Nephron (organoid): Measurements from ENCODE around the gene CBX1.
"Not testable (repeated sequence)": the region's sequence is repeated elsewhere in the genome, so short reads cannot be mapped to it uniquely, and the experiment has no call there.

Source experiments
- H3K27ac Mint-ChIP-seq, 3 experiments: 2 replicates each; pipeline ENCODE4 v1.8.0; 2020; ENCODE audit warnings: mixed read lengths in 3 of 3, mild to moderate bottlenecking in 2 of 3, moderate library complexity in 1 of 3
- H3K27me3 Mint-ChIP-seq: 2 replicates; pipeline ENCODE4 v1.8.0; 2021; ENCODE audit warnings: low read depth, mild to moderate bottlenecking, moderate library complexity, mixed read lengths
- H3K36me3 Mint-ChIP-seq: 2 replicates; pipeline ENCODE4 v1.8.0; 2020; ENCODE audit warnings: low read depth, mixed read lengths
- H3K4me1 Mint-ChIP-seq: 2 replicates; pipeline ENCODE4 v1.8.0; 2020; ENCODE audit warnings: mixed read lengths
- H3K4me3 Mint-ChIP-seq, 3 experiments: 2 replicates each; pipeline ENCODE4 v1.8.0; 2020; ENCODE audit warnings: mild to moderate bottlenecking in 3 of 3, mixed read lengths in 3 of 3, moderate library complexity in 2 of 3
- H3K9me3 Mint-ChIP-seq: 2 replicates; pipeline ENCODE4 v1.8.0; 2020; ENCODE audit warnings: mixed read lengths
- TF ChIP-seq, protein P1 (sequence below), 3 experiments: fragments of 200-600 bp; sonication (generic); IDR thresholded peaks; one replicate each; pipeline ENCODE4 v1.5.0; 2021; ENCODE audit warnings: antibody characterized with exemption in 3 of 3; ENCODE audit not compliant: unreplicated experiment in 3 of 3

The CBX1 gene

DNA sequence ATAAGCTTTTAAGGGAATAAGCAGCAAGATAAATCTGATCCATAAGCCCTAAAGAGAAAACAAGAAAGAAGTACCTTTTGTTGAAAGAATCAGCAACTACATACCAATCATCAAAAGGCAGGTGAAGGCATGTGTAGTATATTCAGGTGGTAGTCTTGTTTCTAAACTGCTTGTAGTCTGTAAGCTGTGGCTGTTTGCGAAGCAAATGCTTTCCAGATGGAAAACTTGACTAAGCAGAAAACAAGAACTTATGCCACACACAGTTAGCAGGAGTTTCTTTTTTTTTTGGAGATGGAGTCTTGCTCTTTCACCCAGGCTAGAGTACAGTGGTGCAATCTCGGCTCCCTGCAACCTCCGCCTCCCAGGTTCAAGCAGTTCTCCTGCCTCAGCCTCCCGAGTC lies 5.7 kb downstream of the CBX1 start:
- Mint-ChIP-seq H3K4me3 (no peak overlapping the region), H3K9me3 (no peaks in the 10 kb centered on the region), H3K36me3 (peaks cover 23% of the 10 kb centered on the region), H3K27ac (peak overlapping the region in 1 of 3 experiments; percentile 40), H3K27me3 (no peaks in the 10 kb centered on the region), H3K4me1 (peaks cover 11% of the 10 kb centered on the region)
- TF ChIP-seq, protein P1, sequence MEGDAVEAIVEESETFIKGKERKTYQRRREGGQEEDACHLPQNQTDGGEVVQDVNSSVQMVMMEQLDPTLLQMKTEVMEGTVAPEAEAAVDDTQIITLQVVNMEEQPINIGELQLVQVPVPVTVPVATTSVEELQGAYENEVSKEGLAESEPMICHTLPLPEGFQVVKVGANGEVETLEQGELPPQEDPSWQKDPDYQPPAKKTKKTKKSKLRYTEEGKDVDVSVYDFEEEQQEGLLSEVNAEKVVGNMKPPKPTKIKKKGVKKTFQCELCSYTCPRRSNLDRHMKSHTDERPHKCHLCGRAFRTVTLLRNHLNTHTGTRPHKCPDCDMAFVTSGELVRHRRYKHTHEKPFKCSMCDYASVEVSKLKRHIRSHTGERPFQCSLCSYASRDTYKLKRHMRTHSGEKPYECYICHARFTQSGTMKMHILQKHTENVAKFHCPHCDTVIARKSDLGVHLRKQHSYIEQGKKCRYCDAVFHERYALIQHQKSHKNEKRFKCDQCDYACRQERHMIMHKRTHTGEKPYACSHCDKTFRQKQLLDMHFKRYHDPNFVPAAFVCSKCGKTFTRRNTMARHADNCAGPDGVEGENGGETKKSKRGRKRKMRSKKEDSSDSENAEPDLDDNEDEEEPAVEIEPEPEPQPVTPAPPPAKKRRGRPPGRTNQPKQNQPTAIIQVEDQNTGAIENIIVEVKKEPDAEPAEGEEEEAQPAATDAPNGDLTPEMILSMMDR (IDR thresholded peaks at IDR 0.05; ENCODE audit: unreplicated experiment in 3 of 3) = no peak

DNA sequence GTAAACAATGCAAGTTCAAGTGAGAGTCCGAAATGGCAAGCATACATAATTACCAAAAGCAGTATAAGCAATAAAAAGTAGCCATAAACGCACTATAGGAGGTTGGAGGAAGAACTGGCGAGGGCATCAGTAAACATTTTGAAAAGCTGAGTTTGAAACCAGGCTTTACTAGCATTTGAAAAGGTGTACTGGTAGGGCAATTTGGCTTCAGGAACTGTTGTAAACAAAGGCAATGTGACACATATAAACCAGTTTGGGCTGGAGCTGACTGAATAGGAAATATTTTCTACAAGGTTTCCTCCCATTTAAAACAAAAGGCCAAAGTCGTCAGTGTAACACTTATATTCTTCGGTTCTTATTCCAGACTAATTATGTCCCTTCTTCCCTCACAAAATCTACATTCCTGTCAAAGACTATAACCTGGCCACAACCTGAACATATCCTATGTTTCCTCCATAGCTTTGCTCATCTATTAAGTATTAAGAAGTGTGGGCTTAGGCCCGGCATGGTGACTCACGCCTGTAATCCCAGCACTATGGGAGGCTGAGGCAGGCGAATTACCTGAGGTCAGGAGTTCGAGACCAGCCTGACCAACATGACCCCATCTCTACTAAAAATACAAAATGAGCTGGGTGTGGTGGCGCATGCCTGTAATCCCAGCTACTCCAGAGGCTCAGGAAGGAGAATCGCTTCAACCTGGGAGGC lies 7.8 kb downstream of the CBX1 start:
- peak overlapping the region in 1 of 3 experiments; percentile 71 for H3K27ac Mint-ChIP-seq
- H3K36me3 Mint-ChIP-seq = peaks cover 26% of the 10 kb centered on the region
- H3K4me1 Mint-ChIP-seq = peaks cover 11% of the 10 kb centered on the region
- H3K9me3 Mint-ChIP-seq = no peaks in the 10 kb centered on the region
- no peak overlapping the region for H3K4me3 Mint-ChIP-seq
- TF ChIP-seq, protein P1 (IDR thresholded peaks at IDR 0.05; ENCODE audit: unreplicated experiment in 3 of 3) = no peak
- H3K27me3 Mint-ChIP-seq = no peaks in the 10 kb centered on the region

DNA sequence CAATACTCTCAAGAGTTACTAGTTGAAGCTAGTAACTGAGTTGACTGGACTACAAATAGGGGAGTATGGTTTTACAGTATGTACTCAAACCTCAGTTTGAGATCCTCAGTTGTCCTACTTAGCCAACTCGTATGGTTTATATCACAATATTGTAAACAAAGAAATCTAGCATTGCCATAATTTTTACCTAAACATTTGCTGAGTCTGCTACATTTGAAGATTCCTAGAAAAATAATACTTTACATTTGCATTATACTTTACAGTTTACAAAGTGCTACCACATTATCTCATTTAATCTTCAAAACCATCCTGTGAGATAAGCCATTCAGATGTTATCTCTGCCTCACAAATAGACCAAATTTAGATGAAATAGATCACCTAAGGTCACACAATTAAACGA lies 16.3 kb downstream of the CBX1 start:
- TF ChIP-seq, protein P1 (IDR thresholded peaks at IDR 0.05; ENCODE audit: unreplicated experiment in 3 of 3) = no peak
- Mint-ChIP-seq H3K27me3 (no peaks in the 10 kb centered on the region), H3K4me1 (peaks cover 20% of the 10 kb centered on the region), H3K36me3 (peaks cover 15% of the 10 kb centered on the region), H3K4me3 (no peak overlapping the region), H3K9me3 (no peaks in the 10 kb centered on the region), H3K27ac (peak overlapping the region; percentile 73 to 88 (median 86))

DNA sequence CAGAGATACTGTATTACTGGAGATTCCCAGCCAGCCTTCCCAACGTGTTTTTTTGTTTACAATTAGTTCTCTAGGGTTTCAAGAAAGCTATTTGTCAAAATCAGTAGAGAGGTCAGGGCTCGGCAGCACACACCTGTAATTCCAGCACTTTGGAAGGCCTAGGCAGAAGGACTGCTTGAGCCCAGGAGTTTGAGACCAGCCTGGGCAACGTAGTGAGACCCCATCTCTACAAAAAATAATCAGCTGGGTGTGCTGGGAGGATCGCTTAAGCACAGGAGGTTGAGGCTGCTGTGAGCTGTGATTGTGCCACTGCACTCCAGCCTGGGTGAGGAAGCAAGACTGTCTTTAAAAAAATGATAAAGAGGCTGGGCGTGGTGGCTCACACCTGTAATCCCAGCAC lies 19.4 kb downstream of the CBX1 start:
- H3K36me3 Mint-ChIP-seq = peaks cover 10% of the 10 kb centered on the region
- no peaks in the 10 kb centered on the region for H3K9me3 Mint-ChIP-seq
- no peaks in the 10 kb centered on the region for H3K27me3 Mint-ChIP-seq
- H3K4me3 Mint-ChIP-seq = no peak overlapping the region
- H3K4me1 Mint-ChIP-seq = peaks cover 14% of the 10 kb centered on the region
- peak overlapping the region in 1 of 3 experiments; percentile 44 for H3K27ac Mint-ChIP-seq
- TF ChIP-seq, protein P1 (IDR thresholded peaks at IDR 0.05; ENCODE audit: unreplicated experiment in 3 of 3) = no peak

DNA sequence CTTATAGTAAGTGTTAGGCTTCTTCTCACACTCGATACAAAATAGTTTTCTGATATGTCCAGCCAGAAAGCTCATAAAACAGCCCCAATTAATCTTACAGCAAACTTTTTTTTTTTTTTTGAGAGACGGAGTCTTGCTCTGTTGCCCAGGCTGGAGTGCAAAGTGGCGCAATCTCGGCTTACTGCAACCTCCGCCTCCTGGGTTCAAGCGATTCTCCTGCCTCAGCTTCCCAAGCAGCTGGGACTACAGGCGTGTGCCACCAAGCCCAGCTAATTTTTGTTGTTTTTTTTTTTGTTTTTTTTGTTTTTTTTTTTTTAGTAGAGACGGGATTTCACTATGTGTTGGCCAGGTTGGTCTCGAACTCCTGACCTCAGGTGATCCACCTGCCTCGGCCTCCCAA lies 24.1 kb downstream of the CBX1 start:
- H3K27me3 Mint-ChIP-seq, H3K4me3 Mint-ChIP-seq, H3K9me3 Mint-ChIP-seq: not testable (repeated sequence)
- Mint-ChIP-seq H3K4me1 (peaks cover 18% of the 10 kb centered on the region), H3K27ac (peak overlapping the region; percentile 22 to 38 (median 28)), H3K36me3 (peaks cover 32% of the 10 kb centered on the region)

DNA sequence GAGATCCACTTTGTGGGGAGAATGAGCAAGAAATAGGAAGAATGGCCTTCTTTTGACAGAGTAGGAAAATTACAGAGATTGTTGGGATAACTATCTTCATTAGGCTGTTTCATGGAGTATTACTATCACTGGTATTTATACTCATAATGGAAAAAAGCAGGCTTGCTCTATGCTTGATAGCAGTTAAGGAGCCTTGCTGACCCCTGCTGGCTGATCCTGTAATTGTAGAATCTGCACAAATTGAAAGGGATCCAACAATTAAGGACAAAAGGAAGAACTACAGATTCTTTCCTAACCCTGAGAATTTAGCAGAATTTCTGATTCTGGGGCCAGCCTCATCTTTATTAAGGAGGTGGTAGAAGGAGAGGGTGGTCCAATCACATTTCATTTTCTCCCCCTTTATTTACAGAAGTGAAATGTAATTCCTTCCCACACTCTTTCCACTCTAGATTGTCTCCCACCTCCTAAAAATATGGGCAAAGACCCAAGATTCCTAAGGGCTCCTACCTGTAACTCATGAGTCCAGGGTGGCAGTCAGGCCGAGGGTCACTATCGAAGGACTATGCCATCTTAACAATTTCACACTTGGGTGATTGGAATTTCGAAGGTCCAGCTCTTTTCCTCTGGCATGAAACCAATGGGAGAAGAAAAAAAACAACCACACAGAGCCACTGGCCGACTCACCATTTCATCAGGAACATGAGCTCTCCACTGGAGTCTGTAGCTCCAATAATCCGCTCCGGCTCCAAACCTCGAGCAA lies 26.8 kb downstream of the CBX1 start:
- no peaks in the 10 kb centered on the region for H3K9me3 Mint-ChIP-seq
- no peak overlapping the region for H3K4me3 Mint-ChIP-seq
- no peaks in the 10 kb centered on the region for H3K27me3 Mint-ChIP-seq
- peaks cover 50% of the 10 kb centered on the region for H3K36me3 Mint-ChIP-seq
- H3K27ac Mint-ChIP-seq = peak overlapping the region; percentile 81 to 96 (median 87)
- TF ChIP-seq, protein P1 (IDR thresholded peaks at IDR 0.05; ENCODE audit: unreplicated experiment in 3 of 3) = peak; percentile 73 to 79 (median 75)
- H3K4me1 Mint-ChIP-seq = peaks cover 18% of the 10 kb centered on the region

DNA sequence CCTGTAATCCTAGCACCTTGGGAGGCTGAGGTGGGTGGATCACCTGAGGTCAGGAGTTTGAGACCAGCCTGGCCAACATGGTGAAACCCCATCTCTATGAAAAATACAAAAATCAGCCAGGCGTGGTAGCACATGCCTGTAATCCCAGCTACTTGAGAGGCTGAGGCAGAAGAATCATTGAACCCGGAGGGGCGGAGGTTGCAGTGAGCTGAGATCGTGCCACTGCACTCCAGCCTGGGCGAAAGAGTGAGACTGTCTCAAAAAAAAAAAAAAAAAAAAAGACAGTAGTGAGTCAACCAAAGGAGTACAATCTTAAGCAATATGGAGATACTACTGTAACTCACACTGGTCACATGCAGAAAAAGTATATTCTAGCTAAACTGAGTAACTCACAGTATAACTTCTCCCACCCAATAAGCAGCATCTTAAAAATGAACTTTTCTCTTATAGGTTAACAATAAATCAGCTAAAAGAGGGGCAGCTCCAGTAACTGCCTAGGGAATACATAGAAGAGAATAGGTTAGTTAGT lies 27.6 kb downstream of the CBX1 start:
- Mint-ChIP-seq H3K36me3 (peaks cover 56% of the 10 kb centered on the region), H3K4me1 (peaks cover 18% of the 10 kb centered on the region), H3K27ac (peak overlapping the region; percentile 81 to 96 (median 87))
- not testable (repeated sequence) for H3K9me3 Mint-ChIP-seq, H3K4me3 Mint-ChIP-seq, H3K27me3 Mint-ChIP-seq

DNA sequence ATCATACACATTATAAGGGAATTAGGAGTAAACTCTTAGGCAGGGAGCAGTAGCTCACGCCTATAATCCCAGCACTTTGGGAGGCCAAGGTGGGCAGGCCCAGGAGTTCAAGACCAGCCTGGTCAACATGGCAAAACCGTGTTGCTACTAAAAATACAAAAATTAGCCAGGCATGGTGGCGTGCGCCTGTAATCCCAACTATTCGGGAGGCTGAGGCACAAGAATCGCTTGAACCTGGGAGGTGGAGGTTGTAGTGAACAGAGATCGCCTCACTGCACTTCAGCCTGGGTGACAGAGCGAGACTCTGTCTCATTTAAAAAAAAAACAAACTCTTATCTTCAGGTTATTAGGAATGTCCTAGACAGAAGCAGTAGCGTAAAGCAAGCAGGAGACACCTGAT lies 28.5 kb downstream of the CBX1 start:
- not testable (repeated sequence) for H3K27me3 Mint-ChIP-seq, H3K4me3 Mint-ChIP-seq, H3K9me3 Mint-ChIP-seq
- peaks cover 62% of the 10 kb centered on the region for H3K36me3 Mint-ChIP-seq
- H3K27ac Mint-ChIP-seq = peak overlapping the region; percentile 23 to 57 (median 26)
- H3K4me1 Mint-ChIP-seq = peaks cover 18% of the 10 kb centered on the region
